NCI-H226 (cell line): ENCODE data around the gene MSI2.
A peak's percentile ranks its signal among the peaks of the same experiment; 100 is the strongest.

Experiments
- DNase-seq: peaks from one replicate; pipeline ENCODE4 v3.0.0-alpha.2; 2015

Gene MSI2

DNA sequence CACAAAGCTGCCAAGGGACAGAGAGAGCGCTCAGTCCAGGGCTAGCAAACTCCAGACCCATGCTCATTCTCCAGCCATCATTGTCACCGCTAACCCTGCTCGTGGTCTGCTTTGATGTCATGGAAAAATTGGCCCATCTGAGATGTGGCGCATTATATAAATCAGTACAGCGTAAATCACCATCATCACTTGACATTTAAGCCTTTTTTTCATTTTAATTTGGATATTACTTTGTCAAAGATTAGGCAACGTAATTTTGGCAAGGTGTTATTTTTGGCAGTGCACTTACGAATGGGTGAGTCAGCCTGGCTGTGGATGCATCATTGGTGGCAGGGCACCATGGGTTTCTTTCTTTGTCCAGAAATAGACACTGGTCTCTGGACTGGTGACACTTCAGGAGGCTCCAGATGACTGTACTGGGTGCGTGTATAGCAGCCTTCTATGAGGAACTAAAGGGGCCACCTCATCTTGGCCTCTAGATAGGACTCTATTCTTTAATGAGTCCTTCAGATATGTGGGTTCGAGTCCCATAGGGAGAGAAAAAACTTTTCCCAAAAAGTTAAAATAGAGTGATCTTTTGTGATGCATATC lies 166.3 kb downstream of the MSI2 start:
- DNase-seq = no peak

DNA sequence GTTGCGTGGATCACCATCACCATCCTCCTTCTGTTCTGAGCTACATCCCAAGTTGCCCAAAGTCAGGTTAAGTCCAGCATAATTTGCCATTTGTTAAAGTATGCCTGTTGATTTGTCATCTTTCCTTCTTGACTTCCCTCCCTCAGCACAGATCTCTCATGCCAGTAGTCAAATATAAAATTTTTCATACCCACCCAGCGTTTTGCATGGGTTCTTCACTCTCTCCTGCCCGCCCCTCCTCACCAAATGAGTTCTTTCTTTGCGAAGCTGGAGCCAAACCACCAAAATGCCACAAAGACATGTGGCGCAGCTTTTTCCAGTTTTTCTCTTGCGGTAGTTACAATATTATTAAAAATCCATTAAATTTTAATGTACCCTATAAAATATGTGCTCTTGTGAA lies 167.2 kb downstream of the MSI2 start:
- DNase-seq = no peak

DNA sequence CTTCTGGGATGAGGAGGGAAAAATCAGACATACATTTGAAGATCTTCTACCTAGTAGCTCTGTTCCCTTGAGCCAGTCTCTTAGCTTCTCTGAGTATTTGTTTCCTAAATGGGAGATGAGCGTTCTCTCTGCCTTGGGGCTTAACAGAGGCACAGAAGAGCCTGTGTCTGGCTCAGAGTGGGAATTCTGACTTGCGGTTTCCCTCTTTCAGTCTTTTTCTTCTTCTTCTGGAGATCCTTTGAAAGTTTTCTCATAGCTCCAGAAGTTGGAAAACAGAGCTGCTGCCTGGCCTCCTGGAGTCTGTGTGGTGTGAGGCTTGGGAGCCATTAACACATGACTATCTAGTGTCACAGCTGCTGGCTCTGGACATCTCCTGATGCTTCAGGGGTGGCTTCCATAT lies 167.9 kb downstream of the MSI2 start:
- no peak for DNase-seq

DNA sequence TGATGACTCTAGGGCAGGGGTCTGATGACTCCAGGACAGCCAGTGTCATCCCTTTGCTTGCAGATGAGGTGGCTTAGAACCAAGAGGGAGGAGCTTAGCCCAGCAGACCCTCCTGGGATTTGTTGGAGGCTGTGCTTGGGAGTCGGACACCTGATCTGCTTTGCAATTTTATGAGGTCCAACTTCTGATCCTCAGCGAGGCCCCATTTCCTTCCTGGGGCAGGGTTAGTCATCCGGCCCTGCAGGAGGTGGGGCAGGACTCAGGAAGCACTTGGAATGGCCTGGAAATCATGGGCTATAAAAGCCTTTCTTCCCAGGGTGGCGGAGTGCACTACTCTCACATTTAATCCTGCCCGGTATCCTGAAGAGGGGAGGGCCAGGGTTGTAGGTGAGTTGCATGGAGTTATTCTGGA lies 168.5 kb downstream of the MSI2 start:
- peak; percentile 51 for DNase-seq

DNA sequence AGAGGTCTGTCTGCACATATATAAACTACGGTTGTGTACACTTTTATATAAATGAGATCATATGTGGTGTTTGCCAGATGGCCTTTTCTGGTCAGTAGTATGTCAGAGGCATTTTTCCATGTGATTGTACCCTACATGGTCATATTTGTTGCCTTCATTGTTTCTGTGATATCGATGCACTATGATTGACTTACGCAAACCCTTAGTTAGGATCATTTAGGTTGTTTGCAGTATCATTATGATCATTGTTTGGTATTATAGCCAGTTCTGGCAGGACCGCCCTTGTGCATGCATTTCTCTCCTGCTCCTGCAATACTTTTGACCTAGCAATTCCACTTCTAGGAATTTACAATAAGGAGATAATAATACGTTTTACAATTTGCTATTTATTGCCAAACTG lies 169.1 kb downstream of the MSI2 start:
- DNase-seq = no peak

DNA sequence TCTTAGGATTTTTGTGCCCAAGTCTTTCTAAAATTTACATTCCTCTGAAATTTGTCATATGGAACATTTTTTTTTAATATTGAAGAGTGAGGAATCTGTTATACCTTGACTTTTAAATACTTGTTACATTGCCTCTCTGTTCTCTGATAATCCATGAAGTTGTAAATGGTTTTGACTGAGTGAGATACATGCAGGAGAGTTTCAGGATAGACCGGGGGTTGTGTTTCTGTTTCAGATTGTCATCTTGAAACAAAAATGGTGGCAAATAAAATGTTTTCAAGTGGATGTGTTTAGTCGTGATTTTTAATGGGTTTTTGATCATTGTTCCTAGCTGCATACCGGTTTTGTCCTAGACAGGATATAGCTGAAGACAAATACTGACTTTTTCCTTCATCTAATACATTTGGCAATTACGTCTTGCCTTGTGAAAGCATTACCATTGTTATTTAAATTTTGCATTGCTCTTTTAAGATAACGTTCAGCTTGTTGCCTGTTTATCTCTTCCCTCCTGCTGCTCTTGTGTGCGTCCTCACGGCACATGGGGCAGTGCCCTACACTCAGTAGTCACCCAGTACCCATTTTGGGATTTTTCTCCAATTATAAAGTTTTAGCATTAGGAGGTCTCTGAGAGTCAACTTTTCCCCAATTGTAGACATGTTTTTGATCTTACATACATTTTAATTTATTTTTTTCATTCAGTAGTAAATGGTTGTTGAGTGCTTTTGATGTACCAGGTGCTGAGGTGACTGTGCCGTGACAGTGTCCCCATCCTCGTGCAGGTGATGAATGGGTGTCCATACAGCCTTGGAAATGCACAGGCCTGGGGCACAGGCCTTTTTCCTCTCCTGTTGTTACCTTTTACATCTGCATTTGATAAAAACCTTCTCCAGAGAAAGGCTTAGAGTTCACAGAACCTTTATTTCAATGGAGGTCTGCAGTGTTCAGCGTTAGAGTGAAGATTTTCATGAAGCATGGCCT lies 169.9 kb downstream of the MSI2 start:
- DNase-seq = no peak

DNA sequence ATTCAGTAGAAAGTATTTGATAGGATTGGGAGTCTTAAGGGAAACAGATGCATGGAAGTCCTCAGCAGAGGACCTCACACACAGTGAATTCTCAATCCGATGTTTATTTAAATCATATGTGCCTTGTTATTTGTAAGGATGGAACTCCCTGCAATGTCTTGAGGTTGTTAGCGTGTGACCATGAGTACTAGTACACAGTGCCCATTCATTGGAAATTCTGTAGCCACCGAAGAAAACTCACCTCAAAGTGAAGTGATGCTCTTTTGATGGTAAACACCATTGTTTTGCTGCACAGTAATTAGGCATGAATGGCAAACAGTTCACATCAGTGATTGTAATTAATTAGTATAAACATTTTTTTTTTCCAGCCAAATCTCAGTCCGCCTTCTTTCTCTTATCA lies 173.6 kb downstream of the MSI2 start:
- DNase-seq = no peak

DNA sequence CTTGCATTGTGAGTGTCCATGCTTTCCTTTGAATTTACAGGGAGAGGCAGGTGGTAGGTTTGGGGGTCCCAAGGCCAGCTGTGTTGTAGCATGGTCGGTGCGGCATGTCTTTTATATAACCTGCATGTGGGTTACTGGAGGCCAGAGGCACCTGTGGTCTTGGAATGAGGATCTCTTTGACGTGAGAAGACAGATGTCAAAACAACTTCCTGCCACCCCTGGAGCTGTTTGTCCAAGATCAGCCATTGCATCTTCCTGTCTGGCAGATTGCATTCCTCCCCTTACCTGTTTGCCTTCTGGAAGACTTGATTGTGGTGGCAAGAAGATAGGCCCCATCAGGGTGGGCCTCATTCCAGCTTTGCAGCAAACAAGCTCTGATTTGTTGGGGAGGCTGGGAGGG lies 175.1 kb downstream of the MSI2 start:
- no peak for DNase-seq

DNA sequence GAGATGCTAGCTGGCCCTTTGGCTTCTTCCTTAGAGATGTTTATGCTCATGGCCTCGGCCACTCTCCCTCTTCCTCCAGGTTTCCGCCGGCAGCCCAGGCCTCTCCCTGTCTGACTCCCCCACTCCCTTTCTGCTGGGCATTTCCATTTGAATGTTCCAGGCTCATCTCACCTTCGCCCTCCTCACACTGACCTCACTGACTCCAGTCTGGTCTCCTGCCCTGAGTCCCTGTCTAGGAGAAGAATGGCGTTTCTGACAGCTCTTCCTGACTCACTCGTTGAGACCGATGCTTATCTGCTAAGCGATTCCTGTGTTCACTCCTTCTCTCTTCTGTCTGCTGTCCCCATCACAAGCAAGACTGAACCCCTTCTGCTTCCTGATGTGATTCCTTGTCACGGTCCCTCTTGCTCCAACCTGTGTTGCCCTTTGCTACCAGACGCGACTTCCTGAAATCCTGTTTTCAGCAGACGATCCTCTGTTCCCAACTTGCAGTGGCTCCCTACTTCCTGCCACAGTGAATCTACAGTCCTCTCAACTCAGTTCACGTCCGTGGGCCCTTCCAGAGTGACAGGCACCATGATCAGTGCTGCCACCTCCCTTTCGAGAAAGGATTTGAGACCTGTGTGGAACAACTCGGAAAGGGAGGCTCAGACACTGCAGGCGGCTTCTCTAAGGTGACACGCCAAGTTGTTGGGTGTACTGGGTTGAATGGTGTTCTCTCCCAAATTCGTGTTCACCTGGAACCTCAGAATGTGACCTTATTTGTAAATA lies 176.4 kb downstream of the MSI2 start:
- DNase-seq = no peak

DNA sequence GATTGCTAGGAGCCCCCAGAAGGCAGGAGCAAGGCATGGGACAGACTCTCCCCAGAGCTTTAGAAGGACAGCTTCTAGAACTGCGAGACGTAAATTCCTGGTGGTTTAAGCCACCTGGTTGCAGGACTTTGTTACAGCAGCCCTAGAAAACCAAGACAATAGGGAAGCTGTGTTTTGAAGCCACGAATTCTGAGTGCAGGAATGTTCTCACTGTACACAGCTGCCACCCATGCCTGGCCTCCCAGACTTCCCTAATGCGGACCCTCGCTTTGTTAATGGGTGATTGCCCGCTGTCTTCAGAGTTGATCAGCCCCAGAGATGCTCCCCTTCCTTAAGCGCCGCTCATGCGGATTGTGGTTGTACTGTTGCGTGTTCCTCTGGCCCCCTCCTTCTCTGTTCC lies 177.1 kb downstream of the MSI2 start:
- no peak for DNase-seq

DNA sequence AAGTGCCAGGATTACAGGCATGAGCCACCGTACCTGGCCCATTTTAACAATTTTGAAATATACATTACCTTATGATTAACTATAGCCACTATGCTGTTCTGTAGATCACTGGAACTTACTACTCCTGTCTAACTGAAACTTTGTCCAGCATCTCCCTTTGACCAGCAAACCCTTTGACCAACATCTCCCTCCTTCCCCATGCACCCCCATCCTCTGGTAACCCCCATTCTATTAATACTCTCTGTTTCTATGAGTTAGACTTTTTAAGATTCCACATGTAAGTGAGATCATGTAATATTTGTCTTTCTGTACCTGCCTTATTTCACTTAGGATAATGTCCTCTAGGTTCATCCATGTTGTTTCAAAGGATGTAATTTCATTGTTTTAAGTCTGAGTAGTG lies 178.0 kb downstream of the MSI2 start:
- no peak for DNase-seq

DNA sequence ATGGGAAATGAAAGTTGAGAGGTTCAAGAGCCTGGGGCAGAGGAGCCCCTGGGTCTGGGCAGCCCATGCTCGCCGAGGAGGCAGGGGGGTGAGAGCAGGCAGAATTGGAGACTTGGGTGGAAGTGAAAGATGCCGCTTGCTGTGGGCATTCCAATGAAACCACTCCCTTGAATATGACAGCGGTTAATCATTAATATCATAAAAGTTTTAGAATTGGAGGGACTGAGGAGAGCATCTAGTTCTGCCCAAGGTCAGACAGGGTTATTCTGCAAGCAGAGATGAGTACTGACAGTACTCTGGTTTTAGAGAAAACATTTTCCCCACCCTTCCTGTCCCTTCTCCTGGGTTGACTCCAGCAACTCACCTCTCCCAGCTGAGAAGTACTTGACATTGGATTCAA lies 180.2 kb downstream of the MSI2 start:
- DNase-seq = no peak

DNA sequence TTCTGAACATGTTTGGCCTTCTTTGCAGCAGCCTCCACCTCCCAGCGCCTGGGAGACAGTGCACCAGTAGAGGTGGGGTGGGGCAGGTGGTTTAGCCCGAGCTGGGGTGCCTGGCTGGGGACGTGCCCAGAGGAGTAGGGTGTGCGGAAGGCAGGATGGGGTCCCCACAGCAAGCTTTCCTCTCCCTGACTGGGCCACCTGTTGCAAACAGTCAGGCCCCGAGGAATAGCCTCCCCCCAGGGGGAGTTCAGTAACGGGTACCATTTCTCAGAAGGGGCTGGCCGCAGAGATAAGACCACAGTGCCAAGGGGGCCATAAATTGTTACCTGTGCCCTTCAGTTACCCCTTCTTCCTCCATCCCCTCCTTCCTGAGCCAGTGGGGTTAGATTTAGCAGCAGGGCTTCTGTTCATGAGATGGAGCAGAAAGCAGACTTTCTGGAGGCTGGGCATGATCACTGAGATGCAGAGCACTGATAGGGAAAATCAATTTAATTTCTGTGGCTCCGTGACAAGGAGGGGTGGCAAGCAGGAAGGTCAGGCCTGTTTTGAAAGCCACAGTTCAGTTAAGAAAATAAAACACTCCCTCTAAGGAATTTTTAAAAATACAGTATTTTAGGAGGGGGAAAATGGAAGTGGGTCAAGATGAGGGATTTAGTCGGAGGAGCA lies 181.9 kb downstream of the MSI2 start:
- DNase-seq = no peak

DNA sequence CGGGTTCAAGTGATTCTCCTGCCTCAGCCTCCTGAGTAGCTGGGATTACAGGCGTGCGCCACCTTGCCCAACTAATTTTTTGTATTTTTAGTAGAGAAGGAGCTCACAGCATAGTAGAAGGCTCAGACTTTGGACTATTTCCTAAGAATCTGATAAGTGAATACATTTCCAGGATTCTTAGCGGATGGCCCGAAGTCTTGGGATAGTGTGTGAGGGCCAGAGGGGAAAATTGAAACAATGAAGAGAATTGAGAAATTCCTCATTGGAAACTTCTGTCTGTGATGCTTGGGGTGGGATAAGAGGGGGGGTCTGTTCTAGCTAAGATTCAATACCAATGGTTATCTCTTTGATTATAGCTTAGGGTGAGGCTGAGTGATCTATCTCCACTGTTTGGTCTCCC lies 183.3 kb downstream of the MSI2 start:
- DNase-seq = no peak

DNA sequence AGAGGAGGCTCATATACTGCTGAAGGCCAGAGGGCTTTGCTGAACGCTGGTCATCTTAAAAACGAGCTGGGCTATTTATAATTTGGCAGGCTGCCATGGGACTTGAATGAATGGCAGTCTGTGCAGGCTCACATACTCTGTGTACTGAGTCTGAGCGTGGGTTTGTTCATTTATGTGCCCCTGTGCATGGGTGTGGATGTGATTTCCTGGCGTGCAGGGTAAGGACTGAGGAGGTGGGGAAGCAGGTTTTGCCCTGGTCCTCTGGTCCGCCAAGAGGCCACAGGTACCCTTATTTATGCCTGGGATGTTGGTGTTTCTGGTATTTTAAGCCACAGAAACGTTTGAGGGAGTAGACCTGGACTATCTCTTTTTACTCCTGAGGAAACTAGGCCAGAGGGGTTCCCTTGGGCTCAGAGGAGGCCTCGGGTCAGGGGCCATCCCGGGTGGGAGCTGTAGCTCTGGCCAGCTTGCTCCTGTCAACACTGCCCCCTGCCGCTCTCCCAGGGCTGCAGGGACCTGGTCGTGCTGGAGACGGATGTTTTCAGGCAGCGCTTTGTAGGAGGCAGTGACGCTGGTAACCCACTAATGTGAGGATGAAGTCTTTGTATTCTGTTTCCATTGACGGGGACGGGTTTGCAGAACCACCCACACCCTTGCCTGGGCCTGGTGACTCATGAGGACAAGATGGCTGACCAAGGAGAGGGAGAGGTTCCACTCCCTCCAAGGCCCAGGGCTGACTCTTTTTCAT lies 184.4 kb downstream of the MSI2 start:
- DNase-seq = peak; percentile 66

DNA sequence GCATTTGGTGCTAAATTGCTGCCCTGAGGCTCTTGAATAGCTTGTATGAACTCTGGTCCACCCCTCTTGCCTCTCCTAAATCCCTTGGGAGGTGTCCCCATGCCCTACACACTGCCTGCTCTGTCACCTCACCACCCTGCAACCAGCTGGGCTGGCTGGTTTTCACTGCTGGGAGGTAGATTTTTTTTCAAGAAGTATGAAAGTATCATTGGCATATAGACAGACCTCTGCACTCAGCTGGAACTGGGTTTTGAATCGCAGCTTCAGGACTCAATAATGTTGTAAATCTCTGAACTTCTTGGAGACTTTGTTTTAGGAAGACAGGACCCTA lies 184.9 kb downstream of the MSI2 start:
- no peak for DNase-seq

DNA sequence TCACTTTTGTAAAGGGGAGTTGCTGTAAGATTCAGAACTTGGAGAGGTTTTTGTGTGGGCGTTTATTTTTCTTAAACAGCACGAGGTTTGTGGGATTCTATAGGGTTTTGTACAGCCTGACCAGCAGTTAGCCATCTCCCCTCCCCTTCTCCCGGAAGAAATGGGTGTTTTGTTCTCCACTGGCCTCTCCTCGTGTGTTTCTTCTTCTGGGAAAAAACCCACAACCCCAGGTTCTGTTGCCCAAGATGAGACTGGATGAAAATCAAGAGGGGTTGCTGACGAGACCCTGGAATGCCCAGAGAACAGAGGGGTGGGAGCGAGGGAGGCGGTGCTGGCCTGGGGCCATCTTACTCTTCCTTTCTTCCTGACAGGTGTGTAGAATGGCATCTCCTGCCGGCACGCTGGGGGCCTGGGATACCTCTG lies 186.1 kb downstream of the MSI2 start:
- no peak for DNase-seq

DNA sequence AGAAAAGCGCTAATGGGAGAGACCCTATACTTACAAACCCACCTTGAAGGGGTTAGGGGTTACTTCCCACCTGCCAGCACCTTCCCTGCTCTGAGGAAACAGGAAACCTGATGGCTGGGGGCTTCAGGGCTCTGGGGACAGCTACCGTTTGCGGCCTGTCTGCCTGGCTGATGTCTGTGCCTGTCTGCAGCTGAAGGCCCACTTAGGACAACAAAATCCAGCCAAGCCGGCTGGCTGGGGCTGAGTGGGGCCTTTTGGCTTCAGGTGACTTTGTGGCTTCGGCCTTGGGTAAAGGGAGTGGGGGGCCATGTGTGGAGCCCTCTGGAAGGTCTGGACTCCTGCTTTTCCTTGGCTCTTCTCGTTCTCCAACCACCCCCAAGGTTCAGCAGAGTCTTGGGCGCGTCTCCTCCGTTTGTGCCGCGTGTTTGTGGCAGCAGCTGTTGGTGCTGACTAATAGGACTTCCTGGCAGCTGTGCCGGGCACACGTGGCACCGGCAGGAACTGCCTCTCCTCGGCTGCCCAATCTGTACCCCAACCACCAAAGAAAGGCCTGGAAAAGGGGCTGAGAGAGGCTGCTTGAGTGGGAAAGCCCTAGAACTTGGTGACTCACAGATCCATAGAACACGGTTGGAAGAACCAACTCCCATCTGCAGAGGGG lies 186.7 kb downstream of the MSI2 start:
- DNase-seq = peak; percentile 18

DNA sequence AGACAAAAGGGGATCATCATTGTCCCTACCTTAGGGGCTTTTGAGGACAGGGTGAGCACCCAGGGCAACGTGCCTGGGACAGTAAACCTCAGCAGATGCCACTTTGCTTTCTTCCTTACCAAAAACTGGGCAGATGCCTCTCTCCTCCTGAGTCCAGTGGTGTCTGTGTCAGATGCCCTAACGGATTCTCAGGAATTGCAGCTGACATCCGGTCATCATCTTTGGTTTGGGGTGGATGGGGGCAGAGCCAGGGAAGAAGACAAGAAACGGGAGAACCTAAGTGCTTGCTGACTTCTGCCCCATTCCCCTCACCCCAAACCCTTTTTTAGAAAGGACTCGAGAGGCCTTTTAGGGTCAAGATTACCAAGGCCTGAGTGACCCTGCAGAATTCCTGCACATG lies 187.5 kb downstream of the MSI2 start:
- no peak for DNase-seq

DNA sequence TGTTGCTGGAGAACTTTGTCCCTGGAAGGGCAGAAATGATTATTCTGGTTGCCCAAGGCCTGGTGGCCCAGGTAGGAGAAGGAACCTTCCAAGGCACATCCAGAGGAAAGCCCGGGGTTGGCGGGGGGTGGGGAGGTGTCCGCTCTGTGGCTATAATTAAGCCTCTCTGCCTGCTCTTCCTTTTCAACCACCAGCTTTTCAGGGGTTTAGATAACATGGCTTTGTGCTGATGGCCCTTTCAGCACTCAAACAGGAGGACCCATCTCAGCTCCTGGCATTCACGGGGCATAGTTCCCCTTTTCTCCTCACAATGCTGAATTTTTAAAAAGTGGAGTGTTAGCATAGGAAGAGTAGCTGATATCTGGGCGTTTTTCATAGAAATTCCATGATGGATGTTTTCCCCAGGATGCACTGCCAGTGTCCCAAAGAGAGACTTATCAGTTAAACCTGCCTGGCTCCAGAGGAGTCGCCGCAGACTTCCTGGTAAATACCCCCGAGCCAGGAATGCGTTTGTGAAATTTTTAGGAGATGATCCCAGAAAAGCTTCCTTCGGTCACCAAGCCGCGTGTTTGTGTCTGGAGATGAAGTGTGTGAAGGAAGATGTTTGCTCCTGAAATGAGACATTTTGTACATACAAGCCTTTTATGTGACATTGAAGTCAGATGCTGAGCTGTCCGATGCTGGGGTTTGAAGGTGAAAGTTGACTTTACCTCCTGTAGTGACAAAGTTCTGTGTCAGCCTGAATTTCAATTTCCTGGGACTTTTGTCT lies 188.5 kb downstream of the MSI2 start:
- DNase-seq = no peak

DNA sequence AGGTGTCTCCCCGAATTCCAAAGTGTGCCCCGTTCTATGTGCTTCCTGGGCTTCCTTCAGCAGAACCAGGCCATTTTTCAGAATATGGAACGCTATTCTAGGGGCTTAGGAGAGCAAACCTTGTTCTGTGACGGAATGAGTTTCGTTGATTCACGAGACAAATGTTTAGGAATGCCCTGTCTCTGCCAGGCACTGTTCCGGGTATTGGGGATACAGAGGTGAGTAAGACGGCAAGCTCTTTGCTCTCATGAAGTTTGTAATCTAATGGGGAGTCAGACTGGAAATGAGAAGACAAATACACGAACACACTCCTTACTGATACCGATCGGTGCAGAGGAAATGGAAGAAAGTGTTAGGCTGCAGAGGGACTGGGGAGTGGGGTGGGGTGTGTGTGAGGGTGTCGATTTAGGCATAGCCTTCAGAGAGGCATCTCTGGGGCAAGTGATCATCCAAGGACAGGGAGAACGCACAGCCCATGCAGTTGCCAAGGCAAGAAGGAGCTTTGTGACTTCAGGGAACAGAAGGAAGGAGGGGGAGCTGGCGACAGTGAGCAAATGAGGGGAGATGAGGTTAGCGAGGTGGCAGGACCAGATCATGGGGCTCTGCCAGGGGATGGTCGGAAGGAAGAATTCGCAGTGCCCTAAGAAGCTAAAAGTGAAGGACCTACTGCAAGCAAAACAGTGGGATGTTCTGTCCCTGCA lies 189.6 kb downstream of the MSI2 start:
- no peak for DNase-seq
